Activated CD4-positive, alpha-beta T cell treated with anti-CD3 and anti-CD28 coated beads, Interleukin-2, amount 50 U/mL, for 1 hour (primary cell): ENCODE results near the gene PTGES3L.
"Not testable (repeated sequence)": the region's sequence is repeated elsewhere in the genome, so short reads cannot be mapped to it uniquely, and the experiment has no call there.

ENCODE experiments used
- DNase-seq: peaks from one replicate; pipeline ENCODE4 v3.0.0-alpha.2; 2020

PTGES3L gene

GRCh38 chr17:43014020-43014648 lies 34.3 kb upstream of the PTGES3L start:
- DNase-seq, result no peak

- DNase-seq, result no peak
Observed at GRCh38 chr17:43013296-43013695, 33.4 kb upstream of the PTGES3L start.

GRCh38 chr17:43011728-43012472 lies 32.0 kb upstream of the PTGES3L start:
- DNase-seq, result no peak

GRCh38 chr17:43010667-43011308 lies 30.9 kb upstream of the PTGES3L start:
- no peak for DNase-seq

GRCh38 chr17:43006639-43007551 lies 27.0 kb upstream of the PTGES3L start, which contains the start of gene IFI35:
IFI35 (plus strand) TSS chr17:43006784; CDS start chr17:43006948, 164 bp downstream.
- DNase-seq, result peak; percentile 82

- DNase-seq, result no peak
Observed at GRCh38 chr17:43003542-43004172, 23.8 kb upstream of the PTGES3L start.

GRCh38 chr17:43000894-43001293 lies 21.0 kb upstream of the PTGES3L start:
- not testable (repeated sequence) for DNase-seq

- DNase-seq, result no peak
Observed at GRCh38 chr17:42999003-42999525, 19.2 kb upstream of the PTGES3L start.

- DNase-seq, result peak; percentile 97
Observed at GRCh38 chr17:42997984-42998938, 18.4 kb upstream of the PTGES3L start, which contains the start of gene RPL27. RPL27 (plus strand) TSS chr17:42998419; CDS start chr17:42998751, 332 bp downstream.

- no peak for DNase-seq
Observed at GRCh38 chr17:42997390-42997983, 17.6 kb upstream of the PTGES3L start.

GRCh38 chr17:42993913-42994312 lies 14.0 kb upstream of the PTGES3L start:
- not testable (repeated sequence) for DNase-seq

- DNase-seq, result no peak
Observed at GRCh38 chr17:42992872-42993271, 13.0 kb upstream of the PTGES3L start.

GRCh38 chr17:42991471-42991870 lies 11.6 kb upstream of the PTGES3L start:
- DNase-seq, result no peak

GRCh38 chr17:42989726-42990652 lies 10.1 kb upstream of the PTGES3L start:
- DNase-seq, result no peak

GRCh38 chr17:42989141-42989540 lies 9.3 kb upstream of the PTGES3L start:
- no peak for DNase-seq

- DNase-seq, result no peak
Observed at GRCh38 chr17:42985225-42985624, 5.3 kb upstream of the PTGES3L start.

GRCh38 chr17:42982266-42982665 lies 2.4 kb upstream of the PTGES3L start:
- no peak for DNase-seq

GRCh38 chr17:42980766-42981397 lies 1.0 kb upstream of the PTGES3L start:
- DNase-seq, result peak; percentile 49
